Fibroblast of skin of abdomen (primary cell): Measurements from ENCODE around the gene TOR1A.
"Not testable (repeated sequence)": the region's sequence is repeated elsewhere in the genome, so short reads cannot be mapped to it uniquely, and the experiment has no call there.

Experiments
- DNase-seq: peaks from one replicate; pipeline ENCODE4 v3.0.0-alpha.2; 2013

The TOR1A gene

GRCh38 chr9:129816501-129817435, 7.2 kb downstream of the TOR1A start:
- DNase-seq, result no peak

- DNase-seq, result no peak
Measured at GRCh38 chr9:129815278-129815677, 8.7 kb downstream of the TOR1A start.

GRCh38 chr9:129814432-129815223, 9.3 kb downstream of the TOR1A start:
- no peak for DNase-seq

- DNase-seq, result no peak
Measured at GRCh38 chr9:129813661-129814060, 10.3 kb downstream of the TOR1A start.

GRCh38 chr9:129812385-129812784, 11.6 kb downstream of the TOR1A start:
- no peak for DNase-seq

- no peak for DNase-seq
Measured at GRCh38 chr9:129811967-129812363, 12.0 kb downstream of the TOR1A start.

- DNase-seq, result no peak
Measured at GRCh38 chr9:129810788-129811187, 13.1 kb downstream of the TOR1A start.

GRCh38 chr9:129810116-129810515, 13.8 kb downstream of the TOR1A start:
- DNase-seq, result no peak

- DNase-seq, result no peak
Measured at GRCh38 chr9:129809346-129809745, 14.6 kb downstream of the TOR1A start.

GRCh38 chr9:129806061-129806460, 17.9 kb downstream of the TOR1A start:
- no peak for DNase-seq

- DNase-seq, result no peak
Measured at GRCh38 chr9:129803676-129804060, 20.3 kb downstream of the TOR1A start.

GRCh38 chr9:129802833-129803675, 20.9 kb downstream of the TOR1A start, which contains the start of gene TOR1B:
Gene TOR1B (plus strand): TSS chr9:129803184. CDS start chr9:129803213, 29 bp downstream.
- DNase-seq, result peak; percentile 94

GRCh38 chr9:129801504-129801903, 22.4 kb downstream of the TOR1A start:
- no peak for DNase-seq

- DNase-seq, result no peak
Measured at GRCh38 chr9:129798973-129799372, 25.0 kb downstream of the TOR1A start.

GRCh38 chr9:129796029-129796428, 27.9 kb downstream of the TOR1A start:
- DNase-seq, result not testable (repeated sequence)

- DNase-seq, result no peak
Measured at GRCh38 chr9:129794549-129794948, 29.4 kb downstream of the TOR1A start.

GRCh38 chr9:129786481-129786880, 37.5 kb downstream of the TOR1A start:
- DNase-seq, result no peak

GRCh38 chr9:129785866-129786265, 38.1 kb downstream of the TOR1A start:
- DNase-seq, result no peak

GRCh38 chr9:129784970-129785369, 39.0 kb downstream of the TOR1A start:
- not testable (repeated sequence) for DNase-seq

- peak; percentile 66 for DNase-seq
Measured at GRCh38 chr9:129783516-129784361, 40.2 kb downstream of the TOR1A start.

- DNase-seq, result peak; percentile 31
Measured at GRCh38 chr9:129781981-129782380, 42.0 kb downstream of the TOR1A start.

- DNase-seq, result no peak
Measured at GRCh38 chr9:129781131-129781530, 42.8 kb downstream of the TOR1A start.
